Suppressor macrophage treated with lipopolysaccharide for 1 hour (primary cell): ENCODE data around the gene FAM83C.
"Not testable (repeated sequence)": the region's sequence is repeated elsewhere in the genome, so short reads cannot be mapped to it uniquely, and the experiment has no call there.

Source experiments
- DNase-seq, 3 donors: peaks; one replicate each; pipeline ENCODE4 v3.0.0-alpha.2; 2020 to 2022

The FAM83C gene

GRCh38 chr20:35263532-35264341 is 28.5 kb downstream of the FAM83C start:
- DNase-seq, result no peak

GRCh38 chr20:35262731-35263531 is 29.3 kb downstream of the FAM83C start:
- not testable (repeated sequence) for DNase-seq

GRCh38 chr20:35262321-35262720 is 29.9 kb downstream of the FAM83C start:
- not testable (repeated sequence) for DNase-seq

GRCh38 chr20:35260426-35260825 is 31.8 kb downstream of the FAM83C start:
- no peak for DNase-seq

- DNase-seq, result no peak
Measured at GRCh38 chr20:35257175-35257909, 34.9 kb downstream of the FAM83C start.

- no peak for DNase-seq
Measured at GRCh38 chr20:35254448-35254999, 37.7 kb downstream of the FAM83C start.

GRCh38 chr20:35253010-35253409 is 39.2 kb downstream of the FAM83C start:
- no peak for DNase-seq

- DNase-seq, result not testable (repeated sequence)
Measured at GRCh38 chr20:35252598-35252997, 39.6 kb downstream of the FAM83C start.

- DNase-seq, result no peak
Measured at GRCh38 chr20:35252037-35252461, 40.2 kb downstream of the FAM83C start.

- DNase-seq, result no peak
Measured at GRCh38 chr20:35251613-35251940, 40.6 kb downstream of the FAM83C start.

- no peak for DNase-seq
Measured at GRCh38 chr20:35248641-35249475, 43.4 kb downstream of the FAM83C start.

GRCh38 chr20:35246723-35247122 is 45.5 kb downstream of the FAM83C start:
- DNase-seq, result no peak

GRCh38 chr20:35243986-35244385 is 48.2 kb downstream of the FAM83C start:
- no peak for DNase-seq

GRCh38 chr20:35243317-35243716 is 48.9 kb downstream of the FAM83C start:
- no peak for DNase-seq

GRCh38 chr20:35240811-35241293 is 51.4 kb downstream of the FAM83C start:
- DNase-seq, result no peak

GRCh38 chr20:35240083-35240810 is 52.0 kb downstream of the FAM83C start:
- no peak for DNase-seq

- peak; percentile 22 to 38 (median 30) for DNase-seq
Measured at GRCh38 chr20:35238735-35239134, 53.5 kb downstream of the FAM83C start.

GRCh38 chr20:35238170-35238569 is 54.1 kb downstream of the FAM83C start:
- peak in 1 of 3 donors; percentile 10 for DNase-seq

- no peak for DNase-seq
Measured at GRCh38 chr20:35237486-35237885, 54.7 kb downstream of the FAM83C start.

GRCh38 chr20:35235881-35236280 is 56.3 kb downstream of the FAM83C start:
- no peak for DNase-seq
